Neuronal stem cell (in vitro differentiated cells): ENCODE measurements around the gene INSIG2.

Experiments used
- DNase-seq: peaks from one replicate; pipeline ENCODE4 v3.0.0-alpha.2; 2013; ENCODE audit warnings: low spot score
- H2AFZ ChIP-seq: one replicate; pipeline ENCODE4 v1.6.1; 2013; ENCODE audit warnings: mild to moderate bottlenecking, low read length, inconsistent platforms
- H2AK5ac ChIP-seq: 2 replicates; pipeline ENCODE4 v1.6.1; 2013; ENCODE audit warnings: low read depth, mild to moderate bottlenecking, inconsistent platforms, low read length, moderate library complexity, mixed read lengths
- H2BK120ac ChIP-seq: 2 replicates; pipeline ENCODE4 v1.6.1; 2013; ENCODE audit warnings: low read depth, mild to moderate bottlenecking, inconsistent platforms, low read length, moderate library complexity, mixed read lengths
- H2BK12ac ChIP-seq: one replicate; pipeline ENCODE4 v1.6.1; 2013; ENCODE audit warnings: low read length, inconsistent platforms
- H2BK15ac ChIP-seq: 2 replicates; pipeline ENCODE4 v1.6.1; 2013; ENCODE audit warnings: mild to moderate bottlenecking, low read length, inconsistent platforms, mixed read lengths
- H2BK5ac ChIP-seq: one replicate; pipeline ENCODE4 v1.6.1; 2013; ENCODE audit warnings: inconsistent platforms, mild to moderate bottlenecking, low read length, moderate library complexity
- H3K14ac ChIP-seq: one replicate; pipeline ENCODE4 v1.6.1; 2013; ENCODE audit warnings: low read length, inconsistent platforms
- H3K18ac ChIP-seq: 2 replicates; pipeline ENCODE4 v1.6.1; 2013; ENCODE audit warnings: low read length, inconsistent platforms
- H3K23ac ChIP-seq: 2 replicates; pipeline ENCODE4 v1.6.1; 2013; ENCODE audit warnings: low read depth, mild to moderate bottlenecking, mixed read lengths, low read length, inconsistent platforms; ENCODE audit not compliant: poor library complexity
- H3K27ac ChIP-seq: replicated peaks from 3 replicates; pipeline ENCODE4 v1.5.1; 2013; ENCODE audit warnings: low read length, inconsistent platforms
- H3K27me3 ChIP-seq, 3 experiments: 2 replicates each; pipeline ENCODE4 v1.6.1; 2013; ENCODE audit warnings: low read length in 3 of 3, mild to moderate bottlenecking in 2 of 3, inconsistent platforms in 1 of 3, low read depth in 1 of 3, mixed read lengths in 1 of 3, moderate library complexity in 1 of 3; ENCODE audit not compliant: control insufficient read depth in 3 of 3, insufficient read depth in 3 of 3
- H3K36me3 ChIP-seq, 2 donors: replicated peaks in 1 of 2; 2 replicates each; pipeline ENCODE4 v1.6.1; 2013; ENCODE audit warnings: low read length in 2 of 2; ENCODE audit not compliant: control insufficient read depth in 2 of 2, insufficient read depth in 2 of 2
- H3K4ac ChIP-seq: 2 replicates; pipeline ENCODE4 v1.6.1; 2013; ENCODE audit warnings: inconsistent platforms, mild to moderate bottlenecking, low read length, moderate library complexity
- H3K4me1 ChIP-seq, 2 donors: 1 replicate in 1 of 2; 2 replicates in 1 of 2; pipeline ENCODE4 v1.6.1; 2013; ENCODE audit warnings: low read length in 2 of 2, low read depth in 1 of 2; ENCODE audit not compliant: control insufficient read depth in 2 of 2, insufficient read depth in 1 of 2
- H3K4me2 ChIP-seq: one replicate; pipeline ENCODE4 v1.6.1; 2013; ENCODE audit warnings: mild to moderate bottlenecking, low read length, inconsistent platforms; ENCODE audit not compliant: insufficient read depth, poor library complexity, severe bottlenecking
- H3K4me3 ChIP-seq, 2 donors: 2 replicates each; pipeline ENCODE4 v1.5.1; 2013; ENCODE audit warnings: low read length in 2 of 2, mild to moderate bottlenecking in 2 of 2, inconsistent platforms in 1 of 2, moderate library complexity in 1 of 2
- H3K79me1 ChIP-seq: one replicate; pipeline ENCODE4 v1.6.1; 2013; ENCODE audit warnings: low read depth, mild to moderate bottlenecking, inconsistent platforms, low read length, moderate library complexity
- H3K9ac ChIP-seq: one replicate; pipeline ENCODE4 v1.6.1; 2013; ENCODE audit warnings: mild to moderate bottlenecking, low read depth, low read length, inconsistent platforms; ENCODE audit not compliant: poor library complexity
- H3K9me3 ChIP-seq, 2 donors: replicated peaks in 1 of 2; 2 replicates each; pipeline versions ENCODE3 to v1.6.1; 2013; ENCODE audit warnings: low read length in 2 of 2, mild to moderate bottlenecking in 2 of 2, inconsistent platforms in 1 of 2, low read depth in 1 of 2, mixed read lengths in 1 of 2, moderate library complexity in 1 of 2; ENCODE audit not compliant: control insufficient read depth in 2 of 2, insufficient read depth in 1 of 2
- H4K8ac ChIP-seq: one replicate; pipeline ENCODE4 v1.6.1; 2013; ENCODE audit warnings: low read depth, mild to moderate bottlenecking, inconsistent platforms, low read length, moderate library complexity
- H4K91ac ChIP-seq: one replicate; pipeline ENCODE4 v1.6.1; 2013; ENCODE audit warnings: low read length, low read depth, mild to moderate bottlenecking, inconsistent platforms; ENCODE audit not compliant: poor library complexity
- WGBS, 2 donors: extraction: QIAGEN DNeasy Blood & Tissue Kit; methylation state at CpG; one replicate each; pipeline ENCODE4 v1.1.7; 2013; ENCODE audit warnings: missing lambda C conversion rate in 2 of 2, mixed read lengths in 1 of 2; ENCODE audit not compliant: insufficient read length in 2 of 2, insufficient replicate concordance in 1 of 2; ENCODE audit errors: extremely low coverage in 2 of 2; 5-methylcytosine and 5-hydroxymethylcytosine counted together

Gene INSIG2

GRCh38 chr2:118119158-118119727 is 31.0 kb downstream of the INSIG2 start:
- WGBS, 2 donors: no CpG with 5 or more reads among the region's 4 CpGs

GRCh38 chr2:118119761-118120400 is 31.6 kb downstream of the INSIG2 start:
- H4K91ac ChIP-seq: no peak overlapping the region
- no peak overlapping the region for H3K4me3 ChIP-seq
- no peak overlapping the region for H3K23ac ChIP-seq
- no peak overlapping the region for H3K4ac ChIP-seq
- H3K79me1 ChIP-seq: no peaks in the 10 kb centered on the region
- H3K4me2 ChIP-seq: no peak overlapping the region
- no peak overlapping the region for H3K18ac ChIP-seq
- H2BK5ac ChIP-seq: no peak overlapping the region
- no peak overlapping the region for H2BK12ac ChIP-seq
- no peak overlapping the region for H3K9ac ChIP-seq
- no peak for DNase-seq
- no peaks in the 10 kb centered on the region for H3K27me3 ChIP-seq
- peaks cover 0 to 2% of the 10 kb centered on the region in 2 donors for H3K4me1 ChIP-seq
- no peak overlapping the region for H3K14ac ChIP-seq
- no peak overlapping the region for H2AK5ac ChIP-seq
- H3K9me3 ChIP-seq: no peaks in the 10 kb centered on the region
- no peaks in the 10 kb centered on the region for H3K36me3 ChIP-seq
- WGBS, 2 donors: no CpG with 5 or more reads among the region's 8 CpGs
- no peak overlapping the region for H4K8ac ChIP-seq
- H2BK120ac ChIP-seq: no peak overlapping the region
- no peak overlapping the region for H3K27ac ChIP-seq
- H2BK15ac ChIP-seq: no peak overlapping the region
- no peak overlapping the region for H2AFZ ChIP-seq

More at GRCh38 chr2:118119158-118119727, 31.0 kb downstream of the INSIG2 start:
- DNase-seq: no peak
- Histone ChIP-seq H3K9me3 (no peaks in the 10 kb centered on the region), H3K36me3 (no peaks in the 10 kb centered on the region), H2AFZ (no peak overlapping the region), H3K14ac (no peak overlapping the region), H3K27me3 (no peaks in the 10 kb centered on the region), H3K27ac (no peak overlapping the region), H4K8ac (no peak overlapping the region), H3K4ac (no peak overlapping the region), H3K4me3 (no peak overlapping the region), H2BK5ac (no peak overlapping the region), H3K23ac (no peak overlapping the region), H4K91ac (no peak overlapping the region), H3K79me1 (no peaks in the 10 kb centered on the region), H2BK15ac (no peak overlapping the region), H3K18ac (no peak overlapping the region), H3K4me2 (no peak overlapping the region), H3K4me1 (peaks cover 0 to 2% of the 10 kb centered on the region in 2 donors), H2BK12ac (no peak overlapping the region), H3K9ac (no peak overlapping the region), H2AK5ac (no peak overlapping the region), H2BK120ac (no peak overlapping the region)

DNA sequence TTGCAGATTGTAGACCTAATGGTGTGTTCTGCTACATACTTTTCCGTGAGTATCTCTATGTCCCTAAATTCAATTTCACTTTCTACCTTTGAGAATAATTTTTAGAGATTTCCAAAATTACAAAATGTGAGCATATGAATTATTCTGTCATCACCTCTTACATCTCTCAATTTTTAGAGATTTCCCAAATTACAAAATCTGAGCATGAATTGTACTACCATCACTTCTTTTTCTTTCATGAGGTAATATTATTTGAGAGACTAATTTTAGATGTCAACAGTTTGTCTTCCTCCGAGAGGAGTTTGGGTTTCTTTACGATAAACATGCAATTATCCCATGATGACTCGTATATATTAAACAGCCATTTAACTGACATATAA is 32.1 kb downstream of the INSIG2 start:
- Histone ChIP-seq H2BK12ac (no peak overlapping the region), H2BK5ac (no peak overlapping the region), H3K79me1 (no peaks in the 10 kb centered on the region), H3K18ac (no peak overlapping the region), H3K4me3 (no peak overlapping the region), H3K9ac (no peak overlapping the region), H3K36me3 (no peaks in the 10 kb centered on the region), H3K23ac (no peak overlapping the region), H2AFZ (no peak overlapping the region), H3K14ac (no peak overlapping the region), H4K91ac (no peak overlapping the region), H3K4me2 (no peak overlapping the region), H3K4ac (no peak overlapping the region), H3K27ac (no peak overlapping the region), H4K8ac (no peak overlapping the region), H2BK15ac (no peak overlapping the region), H2BK120ac (no peak overlapping the region), H3K9me3 (no peaks in the 10 kb centered on the region), H3K4me1 (peaks cover 0 to 2% of the 10 kb centered on the region in 2 donors), H2AK5ac (no peak overlapping the region), H3K27me3 (no peaks in the 10 kb centered on the region)
- WGBS, 2 donors: no CpG with 5 or more reads among the region's 4 CpGs
- DNase-seq: no peak

DNA sequence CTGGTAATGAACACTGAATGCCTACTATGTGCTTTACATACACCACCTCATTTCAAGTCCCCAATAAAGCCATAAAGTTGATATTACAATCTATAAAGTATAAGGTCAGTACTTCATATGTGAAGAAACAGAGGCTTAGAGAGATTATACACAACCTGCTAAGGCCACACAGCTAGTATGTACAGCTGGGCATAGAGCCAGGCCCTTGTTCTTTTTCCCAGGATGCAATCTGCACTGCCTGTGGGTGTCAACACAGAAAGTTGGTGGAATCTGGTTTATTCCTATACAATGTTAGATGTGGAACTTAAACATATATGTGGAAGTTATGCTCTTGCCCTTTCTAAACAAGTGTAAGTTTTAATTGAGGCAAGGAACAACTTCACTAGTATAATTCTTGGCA is 32.8 kb downstream of the INSIG2 start:
- no peak for DNase-seq
- H3K4me3 ChIP-seq: no peak overlapping the region
- no peak overlapping the region for H2BK5ac ChIP-seq
- no peak overlapping the region for H3K27ac ChIP-seq
- H2BK15ac ChIP-seq: no peak overlapping the region
- no peak overlapping the region for H3K14ac ChIP-seq
- no peak overlapping the region for H2BK120ac ChIP-seq
- no peak overlapping the region for H4K91ac ChIP-seq
- H3K4me2 ChIP-seq: no peak overlapping the region
- no peak overlapping the region for H2AFZ ChIP-seq
- H3K23ac ChIP-seq: no peak overlapping the region
- H3K9ac ChIP-seq: no peak overlapping the region
- H3K4me1 ChIP-seq: peaks cover 0 to 2% of the 10 kb centered on the region in 2 donors
- H3K9me3 ChIP-seq: no peaks in the 10 kb centered on the region
- no peak overlapping the region for H2AK5ac ChIP-seq
- H3K79me1 ChIP-seq: no peaks in the 10 kb centered on the region
- no peak overlapping the region for H3K4ac ChIP-seq
- no peak overlapping the region for H4K8ac ChIP-seq
- no peak overlapping the region for H3K18ac ChIP-seq
- H3K27me3 ChIP-seq: no peaks in the 10 kb centered on the region
- no peaks in the 10 kb centered on the region for H3K36me3 ChIP-seq
- no peak overlapping the region for H2BK12ac ChIP-seq
